ENCODE measurements around the gene CAPZB.
"Not testable (repeated sequence)": the region's sequence is repeated elsewhere in the genome, so short reads cannot be mapped to it uniquely, and the experiment has no call there.

CAPZB gene

DNA sequence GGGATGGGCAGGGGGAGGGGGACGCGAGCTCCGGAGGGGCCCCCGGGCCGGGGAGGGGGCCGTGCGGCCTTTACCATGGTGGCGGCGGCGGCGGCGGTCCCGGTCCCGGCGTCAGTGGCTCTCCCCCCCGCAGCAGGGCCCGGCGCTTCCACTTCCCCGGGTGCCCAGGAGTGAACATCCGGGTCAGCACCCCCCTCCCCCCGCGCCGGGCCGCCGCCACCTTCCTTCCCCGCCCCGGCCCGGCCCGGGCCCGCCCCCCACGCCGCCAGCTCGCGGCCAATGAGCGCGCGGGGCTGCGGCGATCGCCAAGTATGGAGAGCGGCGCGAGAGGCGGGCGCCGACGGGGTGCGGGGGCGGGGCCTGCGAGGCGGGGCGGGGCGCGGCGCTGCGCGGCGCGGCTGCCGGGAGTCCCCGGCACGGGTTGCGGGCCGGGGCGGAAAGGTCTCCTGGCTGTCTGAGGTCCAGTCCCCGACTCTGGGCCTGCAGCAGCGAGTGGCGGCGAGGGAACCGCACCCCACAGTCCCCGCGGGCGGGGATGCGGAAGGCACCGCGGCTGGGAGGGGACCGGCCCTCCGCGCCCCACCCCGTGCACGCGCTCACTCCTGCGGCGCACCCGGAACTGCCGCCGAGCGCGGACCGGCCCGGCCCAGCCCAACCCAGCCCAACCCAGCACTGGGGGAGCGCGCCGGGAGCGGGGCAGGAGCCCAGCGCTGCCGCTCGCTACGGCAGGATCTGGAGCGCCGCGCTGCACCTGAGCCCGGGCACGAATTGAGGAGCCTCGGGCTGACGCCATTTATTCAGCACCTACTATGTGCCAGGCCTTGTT lies at the start of gene CAPZB:
Gene CAPZB, minus strand, starts transcription at position 178 of the 826 bp plus-strand sequence. Its CDS starts 101 bp downstream, at position 77.
- DNase-seq = peak; percentile 56

DNA sequence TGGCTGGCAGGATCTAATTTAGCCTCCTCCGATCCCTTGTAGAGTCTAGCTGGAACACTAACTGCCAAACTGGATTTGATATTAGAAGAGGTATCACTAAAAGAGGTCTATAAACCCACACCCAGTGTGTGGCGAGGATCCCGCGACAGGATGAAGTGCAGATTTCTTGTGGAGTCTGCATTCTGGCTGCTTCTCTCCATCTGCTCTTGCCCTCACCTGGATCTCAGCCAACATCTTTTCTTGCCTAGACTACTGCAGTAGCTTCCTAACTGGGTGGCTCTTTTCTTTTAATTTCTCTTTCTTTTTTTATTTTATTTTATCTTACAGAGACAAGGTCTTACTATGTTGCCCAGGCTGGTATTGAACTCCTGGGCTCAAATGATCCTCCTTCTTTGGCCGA lies 48.9 kb upstream of the CAPZB start:
- no peak for DNase-seq

DNA sequence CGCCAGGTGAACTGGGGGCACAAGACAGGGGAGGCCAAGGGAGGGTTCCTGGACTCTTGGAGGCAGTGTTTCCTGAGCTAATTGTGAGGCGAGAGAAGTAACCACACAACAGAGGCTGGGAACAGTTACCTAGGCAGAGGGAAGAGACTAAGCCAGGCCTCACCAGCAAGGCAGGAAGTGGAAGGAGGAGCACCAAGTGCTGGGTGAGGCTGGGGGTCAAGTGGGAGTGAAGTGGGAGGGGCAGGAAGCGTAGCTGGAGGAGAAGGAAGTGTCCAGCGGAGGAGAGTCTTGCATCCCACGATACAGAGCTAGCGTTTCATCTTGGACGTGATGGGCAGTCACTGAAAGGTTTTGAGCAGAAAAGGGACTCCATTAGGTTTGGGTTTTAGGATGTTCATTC lies 48.3 kb upstream of the CAPZB start:
- DNase-seq = no peak

DNA sequence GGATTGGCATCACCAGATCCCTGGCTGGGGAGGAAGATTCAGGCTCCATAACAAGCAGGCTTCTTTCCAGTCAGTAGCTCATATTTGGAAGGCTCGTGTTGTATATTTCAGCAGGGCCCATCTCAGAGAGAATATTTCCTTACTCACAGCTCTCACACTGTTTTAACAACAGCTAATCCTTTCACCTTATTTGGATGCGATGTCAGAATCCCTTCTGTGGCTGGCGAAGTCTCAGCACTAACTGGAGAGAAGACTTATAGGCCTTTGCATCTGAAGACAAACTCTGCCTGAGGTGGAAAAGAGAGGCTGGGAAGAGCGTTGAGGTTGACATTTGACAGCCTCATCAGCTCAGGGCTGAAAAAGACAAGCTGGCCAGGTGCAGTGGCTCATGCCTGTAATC lies 47.2 kb upstream of the CAPZB start:
- no peak for DNase-seq

DNA sequence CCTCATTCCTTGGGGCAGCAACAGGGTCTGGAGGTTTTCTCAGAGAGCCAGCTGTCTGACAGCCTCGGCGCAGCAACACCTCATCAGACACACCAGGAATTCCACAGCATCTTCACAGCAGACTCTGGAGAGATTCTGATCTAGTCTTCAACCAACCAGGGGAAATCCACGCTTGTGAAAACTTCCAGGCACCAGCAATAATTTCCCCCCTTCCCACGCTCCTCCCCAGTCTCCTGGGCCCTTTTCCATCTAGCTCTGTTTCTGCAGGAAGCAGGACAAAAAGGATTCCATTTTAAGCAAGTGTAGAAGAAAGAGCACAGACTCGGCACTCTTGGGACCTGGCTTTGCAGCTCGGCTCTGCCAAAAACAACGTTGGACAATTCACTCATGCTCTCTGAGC lies 44.3 kb upstream of the CAPZB start:
- no peak for DNase-seq

DNA sequence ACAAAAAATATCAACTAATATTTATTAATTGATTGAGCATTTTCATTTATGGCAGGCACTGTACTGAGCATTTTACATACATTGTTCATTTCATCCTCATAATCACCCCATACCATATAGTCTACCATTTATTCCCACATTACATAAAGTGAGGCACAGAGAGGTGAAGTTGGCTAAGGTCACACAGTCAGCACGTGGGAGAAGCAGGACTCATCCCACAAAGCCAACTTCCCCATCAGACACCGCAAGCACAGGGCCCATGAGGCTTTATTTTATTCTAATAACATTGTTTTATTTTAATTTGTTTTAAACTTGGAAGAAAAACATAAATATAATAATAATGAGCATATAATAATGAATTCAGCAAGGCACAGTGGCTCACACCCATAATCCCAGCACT lies 43.1 kb upstream of the CAPZB start:
- DNase-seq = no peak

DNA sequence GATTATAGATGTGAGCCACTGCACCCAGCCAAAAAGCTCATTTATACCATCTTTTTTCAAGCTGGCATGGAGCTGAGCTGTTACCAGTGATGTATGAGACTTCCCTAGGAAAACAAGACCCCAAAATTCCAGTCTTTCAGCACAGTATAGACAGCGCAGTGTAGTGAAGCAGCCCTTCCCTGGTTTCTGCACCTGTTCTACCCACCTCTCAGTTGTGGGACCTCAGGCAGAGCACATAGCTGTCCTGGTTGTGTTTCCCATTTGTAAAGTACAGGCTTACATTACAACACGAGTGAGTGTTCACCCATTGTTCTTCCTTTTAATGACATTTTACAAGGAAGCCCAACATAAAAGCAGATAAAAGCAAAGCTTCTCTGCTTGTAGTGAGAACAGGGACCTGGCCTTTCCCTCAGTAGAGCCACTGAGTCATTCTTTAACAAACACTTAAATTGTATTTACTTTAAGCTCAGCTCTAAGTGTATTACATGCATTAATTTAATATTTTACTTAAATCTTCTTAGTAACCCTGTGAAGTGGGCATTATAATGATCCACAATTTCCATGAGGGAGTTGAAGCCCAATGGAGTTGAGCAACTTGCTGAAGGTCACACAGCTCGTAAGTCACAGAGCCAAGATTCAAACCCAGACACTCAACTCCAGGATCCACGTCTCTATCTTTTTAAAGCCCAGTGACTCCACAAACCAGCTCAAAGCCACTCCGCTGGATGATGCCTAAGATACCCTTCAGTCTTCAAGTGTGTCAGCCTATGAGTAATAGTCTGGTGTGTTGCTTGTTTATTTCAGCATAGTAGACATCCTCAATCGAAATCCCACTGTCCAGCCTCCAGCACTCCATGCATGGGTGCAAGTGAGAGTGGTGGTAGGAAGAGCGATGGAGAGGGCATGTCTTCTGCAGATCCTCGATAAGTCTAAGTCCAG lies 40.5 kb upstream of the CAPZB start:
- DNase-seq = no peak

DNA sequence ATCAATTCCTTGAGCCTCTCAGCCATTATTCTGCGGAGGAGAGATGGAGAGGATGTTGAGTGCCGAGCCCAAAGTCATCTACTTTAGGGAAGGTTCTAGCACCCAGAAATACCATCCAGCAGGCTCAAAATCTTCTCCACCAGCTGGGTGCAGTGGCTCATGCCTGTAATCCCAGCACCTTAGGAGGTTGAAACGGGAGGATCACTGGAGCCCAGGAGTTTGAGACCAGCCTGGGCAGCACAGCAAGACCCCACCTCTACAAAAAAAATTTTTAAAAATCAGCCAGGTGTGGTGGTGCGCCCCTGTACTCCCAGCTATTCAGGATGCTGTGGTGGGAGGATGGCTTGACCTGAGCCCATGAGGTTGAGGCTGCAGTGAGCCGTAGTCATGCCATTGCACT lies 39.5 kb upstream of the CAPZB start:
- no peak for DNase-seq

DNA sequence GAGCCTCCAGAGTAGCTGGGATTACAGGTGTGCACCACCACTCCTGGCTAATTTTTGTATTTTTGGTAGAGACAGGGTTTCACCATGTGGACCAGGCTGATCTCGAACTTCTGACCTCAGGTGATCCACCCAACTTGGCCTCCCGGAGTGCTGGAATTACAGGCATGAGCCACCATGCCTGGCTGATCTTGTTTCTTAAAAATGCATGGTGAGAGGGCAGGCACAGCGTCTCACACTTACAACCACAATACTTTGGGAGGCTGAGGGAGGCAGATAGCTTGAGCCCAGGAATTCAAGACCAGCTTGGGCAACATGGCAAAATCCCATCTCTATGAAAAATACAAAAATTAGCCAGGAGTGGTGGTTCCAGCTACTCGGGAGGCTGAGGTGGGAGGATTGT lies 37.2 kb upstream of the CAPZB start:
- DNase-seq = not testable (repeated sequence)

DNA sequence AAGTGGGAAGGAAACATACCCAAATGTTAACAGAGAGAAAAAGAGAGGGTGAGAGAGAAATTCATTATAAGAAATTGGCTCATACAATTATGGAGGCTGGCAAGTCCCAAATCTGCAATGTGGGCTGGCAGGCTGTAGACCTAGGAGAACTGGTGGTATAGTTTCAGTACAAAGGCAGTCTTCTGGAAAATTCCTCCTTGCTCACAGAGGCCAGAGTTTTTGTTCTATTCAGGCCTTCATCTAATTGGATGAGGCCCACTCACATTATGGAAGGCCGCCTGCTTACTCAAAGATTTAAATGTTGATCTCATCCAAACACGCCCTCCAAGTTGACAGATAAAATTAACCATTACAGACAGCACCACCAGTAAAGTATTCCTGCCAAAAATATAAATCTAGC lies 36.1 kb upstream of the CAPZB start:
- no peak for DNase-seq

DNA sequence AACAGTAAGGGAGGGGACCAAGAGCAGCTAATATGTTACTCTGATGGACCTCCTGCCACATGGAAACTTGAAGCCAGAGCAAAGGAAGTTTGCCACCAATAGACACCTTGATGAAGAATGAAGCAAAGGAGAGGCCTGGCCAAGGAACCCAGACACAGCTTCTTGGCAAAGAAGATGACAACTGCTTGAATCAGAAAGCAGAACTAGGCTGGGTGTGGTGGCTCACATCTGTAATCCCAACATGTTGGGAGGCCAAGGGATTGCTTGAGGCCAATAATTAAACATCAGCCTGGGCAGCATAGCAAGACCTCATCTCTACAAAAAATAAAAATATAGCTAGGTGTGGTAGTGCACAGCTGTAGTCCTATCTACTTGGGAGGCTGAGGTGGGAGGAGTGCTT lies 31.7 kb upstream of the CAPZB start:
- DNase-seq = no peak

DNA sequence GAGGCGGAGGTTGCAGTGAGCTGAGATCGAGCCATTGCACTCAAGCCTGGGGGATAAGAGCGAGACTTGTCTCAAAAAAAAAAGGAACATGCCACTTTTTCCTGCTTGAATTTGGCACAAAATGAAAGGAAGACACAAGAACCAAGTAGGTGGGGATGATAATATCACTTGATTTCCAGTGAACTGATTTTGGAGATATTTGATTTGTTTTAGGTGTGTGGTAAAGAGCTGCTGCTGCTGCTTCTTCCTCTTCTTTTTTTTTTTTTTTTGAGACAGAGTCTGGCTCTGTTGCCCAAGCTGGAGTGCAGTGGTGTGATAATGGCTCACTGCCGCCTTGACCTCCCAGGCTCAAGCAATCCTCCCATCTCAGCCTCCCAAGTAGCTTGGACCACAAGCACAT lies 29.9 kb upstream of the CAPZB start:
- DNase-seq = no peak

DNA sequence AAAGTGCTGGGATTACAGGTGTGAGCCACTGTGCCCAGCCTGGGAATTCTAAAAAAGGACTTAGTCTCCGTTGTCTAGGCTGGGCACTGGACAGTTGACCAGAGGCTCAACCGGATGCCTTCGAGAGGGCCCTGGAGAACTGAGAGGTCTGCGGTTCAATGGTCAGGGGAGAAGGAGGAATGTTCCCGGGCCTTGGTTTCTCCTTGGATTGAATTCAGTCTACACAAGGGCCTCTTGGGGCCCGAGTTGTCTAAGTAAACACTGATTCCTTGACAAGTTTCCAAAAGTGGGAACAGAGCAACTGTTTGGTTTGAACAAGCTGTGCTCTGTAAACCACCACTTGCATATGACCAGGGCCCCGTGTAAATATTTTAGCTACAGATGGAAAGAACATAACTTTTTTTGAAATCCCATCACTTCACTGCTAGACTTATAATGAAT lies 29.1 kb upstream of the CAPZB start:
- no peak for DNase-seq

DNA sequence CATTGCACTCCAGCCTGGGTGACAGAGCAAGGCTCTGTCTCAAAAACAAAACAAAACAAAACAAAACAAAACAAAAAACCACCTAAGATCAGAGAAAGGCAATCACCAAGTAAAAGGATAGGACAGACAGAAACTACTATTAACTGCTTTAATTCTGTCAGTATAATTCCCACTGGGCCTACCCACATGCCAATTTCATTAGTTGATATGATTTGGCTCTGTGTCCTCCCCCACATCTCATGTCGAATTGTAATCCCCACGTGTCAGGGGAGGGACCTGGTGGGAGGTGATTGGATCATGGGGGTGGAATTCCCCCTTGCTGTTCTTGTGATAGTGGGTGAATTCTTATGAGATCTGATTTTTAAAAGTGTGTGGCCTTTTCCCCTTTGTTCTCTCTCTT lies 27.2 kb upstream of the CAPZB start:
- no peak for DNase-seq

DNA sequence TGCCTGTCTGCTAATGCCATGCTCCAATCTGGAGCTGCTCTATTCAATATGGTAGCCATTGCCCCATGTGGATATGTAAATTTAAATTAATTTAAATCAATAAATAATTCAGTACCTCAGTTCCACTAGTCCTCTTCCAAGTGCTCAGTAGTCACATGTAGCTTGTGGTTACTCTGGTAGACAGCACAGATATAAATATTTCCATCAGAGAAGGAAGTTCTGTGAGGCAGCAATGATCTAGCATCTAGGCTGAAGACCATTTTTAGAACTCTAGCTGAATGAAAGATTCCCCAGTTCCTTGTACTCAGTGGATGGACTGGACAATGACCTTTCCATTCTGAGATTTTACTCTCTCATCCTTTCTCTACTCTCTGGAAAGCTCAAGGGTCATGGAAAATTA lies 25.8 kb upstream of the CAPZB start:
- DNase-seq = peak; percentile 5

DNA sequence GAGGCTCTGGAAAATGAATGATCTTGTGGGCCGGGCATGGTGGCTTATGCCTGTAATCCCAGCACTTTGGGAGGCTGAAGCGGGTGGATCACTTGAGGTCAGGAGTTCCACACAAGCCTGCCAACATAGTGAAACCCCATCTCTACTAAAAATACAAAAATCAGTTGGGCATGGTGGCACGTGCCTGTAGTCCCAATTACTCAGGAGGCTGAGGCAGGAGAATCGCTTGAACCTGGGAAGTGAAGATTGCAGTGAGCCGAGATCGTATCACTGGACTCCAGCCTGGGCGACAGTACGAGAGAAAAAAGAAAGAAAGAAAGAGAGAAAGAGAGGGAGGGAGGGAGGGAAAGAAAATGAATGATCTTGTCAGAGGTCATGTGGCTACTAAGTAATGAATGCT lies 24.3 kb upstream of the CAPZB start:
- DNase-seq = not testable (repeated sequence)

DNA sequence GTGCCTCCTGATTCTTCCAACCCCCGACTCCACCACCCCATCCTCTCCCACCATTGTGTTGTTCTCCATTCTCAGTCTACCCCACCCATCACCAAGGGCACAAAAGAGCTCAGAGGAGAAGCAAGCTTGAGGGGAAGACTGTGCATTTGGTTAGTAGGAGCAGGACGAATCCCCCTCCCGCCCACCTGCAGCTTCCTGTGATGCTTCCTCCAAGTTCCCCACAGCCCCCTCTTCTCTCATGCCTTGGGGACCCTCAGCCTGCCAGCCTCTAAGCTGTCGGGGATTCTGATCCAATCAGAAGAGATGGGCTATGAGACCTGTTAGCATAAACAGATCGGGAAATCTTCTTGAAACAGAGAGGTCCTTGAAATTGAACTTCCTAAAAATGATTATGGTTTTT lies 22.2 kb upstream of the CAPZB start:
- DNase-seq = no peak

DNA sequence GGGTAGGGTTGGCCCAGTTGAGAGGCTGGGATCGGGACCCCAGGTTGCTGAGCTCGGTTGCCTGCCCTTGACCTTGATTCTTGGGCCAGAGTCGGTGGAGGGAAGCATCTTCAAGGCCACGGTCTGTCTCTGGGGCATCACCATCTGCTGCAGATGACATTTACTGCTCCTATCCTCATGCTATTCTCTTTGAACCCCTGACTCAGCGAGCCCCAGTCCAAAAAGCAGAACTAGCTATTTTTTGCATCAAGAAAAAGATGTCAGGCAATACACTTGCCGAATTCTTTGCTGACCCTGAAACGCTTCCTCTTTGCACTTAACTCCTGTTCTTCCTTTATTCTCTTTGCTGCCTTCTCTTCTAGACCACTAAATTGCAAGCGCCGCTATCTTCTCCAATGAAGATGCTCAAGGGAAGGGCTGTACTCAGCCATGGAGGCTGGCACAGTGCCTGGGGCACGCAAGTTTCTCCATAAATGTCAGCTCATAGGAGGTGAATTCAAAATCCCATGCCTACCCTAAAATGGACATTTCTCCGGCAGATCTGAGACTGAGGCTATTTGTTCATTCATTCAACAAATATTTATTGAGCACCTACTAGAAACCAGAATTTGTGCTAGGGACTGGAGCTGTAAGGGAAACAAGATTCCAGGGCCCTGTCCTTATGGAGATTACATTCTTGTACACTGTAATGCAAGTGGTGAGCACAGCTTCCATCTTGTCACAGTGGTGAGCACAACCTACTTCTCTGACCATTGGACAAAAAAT lies 20.5 kb upstream of the CAPZB start:
- peak; percentile 67 for DNase-seq

DNA sequence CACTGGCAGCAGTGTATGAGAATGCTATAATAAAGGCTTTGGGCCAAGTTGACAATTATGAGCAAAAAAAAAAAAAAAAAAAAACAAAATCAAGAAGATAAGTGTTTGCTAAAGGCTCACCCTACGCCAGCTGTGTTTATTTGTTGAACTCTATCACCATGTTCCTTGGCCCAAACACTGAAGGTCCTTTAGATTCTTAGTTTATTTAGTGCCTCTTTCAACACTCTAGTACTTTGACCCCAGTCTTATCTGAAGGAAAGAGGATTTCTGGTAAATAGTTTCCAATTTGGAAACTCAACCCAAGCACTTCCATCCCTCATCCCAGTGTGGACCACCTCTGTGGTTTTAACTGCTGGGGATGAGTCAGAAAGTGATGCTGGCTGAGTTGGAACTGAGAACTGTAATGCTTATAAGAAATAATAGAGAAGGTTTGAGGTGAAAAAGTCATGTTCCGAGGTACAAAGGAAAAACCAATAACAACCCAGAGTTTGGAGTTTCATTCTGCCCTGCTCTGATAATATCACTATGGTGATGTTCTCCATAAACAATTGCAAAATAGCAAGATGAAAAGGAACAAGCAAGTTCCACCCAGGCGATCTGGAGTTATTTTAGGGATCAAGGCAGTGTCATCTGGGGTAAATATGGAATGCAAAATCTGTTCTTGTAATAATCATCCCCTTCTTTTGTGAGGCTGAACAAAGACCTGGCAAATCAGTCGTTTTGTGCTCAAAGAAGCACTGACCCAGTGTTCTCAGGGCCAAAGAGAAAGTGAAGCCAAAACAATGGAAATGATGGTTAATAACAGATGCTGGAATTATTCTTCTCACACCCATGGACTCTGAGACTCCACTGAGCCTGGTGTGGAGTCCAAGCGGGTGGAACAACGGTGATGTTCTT lies 19.7 kb upstream of the CAPZB start:
- DNase-seq = no peak

DNA sequence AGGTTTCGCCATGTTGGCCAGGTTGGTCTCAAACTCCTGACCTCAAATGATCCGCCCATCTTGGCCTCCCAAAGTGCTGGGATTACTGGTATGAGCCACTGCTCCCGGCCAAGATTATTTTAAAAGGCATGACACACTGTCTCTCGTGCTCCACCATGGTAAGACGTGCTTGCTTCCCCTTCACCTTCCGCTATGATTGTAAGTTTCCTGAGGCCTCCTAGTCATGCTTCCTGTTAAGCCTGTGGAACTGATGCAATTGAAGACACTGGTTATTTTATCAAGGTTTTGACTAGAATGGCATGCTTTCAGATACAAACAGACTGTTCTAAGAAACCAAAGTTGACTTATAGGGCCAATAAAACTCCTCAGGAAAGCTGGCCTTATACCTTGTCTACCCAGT lies 16.9 kb upstream of the CAPZB start:
- not testable (repeated sequence) for DNase-seq

DNA sequence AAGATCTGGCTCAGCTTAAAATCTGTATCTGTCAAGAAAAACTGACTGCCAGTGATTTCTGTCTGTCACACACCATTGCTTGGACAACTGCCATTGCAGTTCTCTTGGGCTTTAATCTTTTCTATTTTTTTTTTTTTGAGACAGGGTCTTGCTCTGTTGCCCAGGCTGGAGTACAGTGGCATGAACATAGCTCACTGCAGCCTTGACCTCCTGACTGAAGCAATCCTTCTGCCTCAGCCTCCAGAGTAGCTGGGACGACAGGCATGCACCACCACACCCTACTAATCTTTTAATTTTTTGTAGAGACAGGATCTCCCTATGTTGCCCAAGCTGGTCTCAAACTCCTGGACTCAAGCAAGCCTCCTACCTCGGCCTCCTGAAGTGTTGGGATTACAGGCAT lies 14.5 kb upstream of the CAPZB start:
- not testable (repeated sequence) for DNase-seq

DNA sequence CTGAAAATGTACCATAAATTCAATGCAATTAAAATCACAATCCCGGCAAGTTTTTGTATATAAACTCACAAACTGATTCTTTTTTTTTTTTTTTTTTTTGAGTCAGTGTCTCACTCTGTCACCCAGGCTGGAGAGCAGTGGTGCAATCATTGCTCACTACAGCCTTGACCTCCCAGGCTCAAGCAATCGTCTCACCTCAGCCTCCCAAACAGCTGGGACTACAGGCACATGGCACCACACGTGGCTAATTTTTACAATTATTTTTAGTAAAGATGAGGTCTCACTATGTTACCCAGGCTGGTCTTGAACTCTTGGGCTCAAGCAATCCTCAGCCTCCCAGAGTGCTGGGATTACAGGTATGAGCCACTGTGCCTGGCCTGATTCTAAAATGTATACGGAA lies 12.1 kb upstream of the CAPZB start:
- not testable (repeated sequence) for DNase-seq

All from GF-D8 (cell line).